ENCODE results near the gene SHC4. TPM values are rescaled to one million over a fixed set of nuclear protein-coding genes. Genes with fewer than 3 reads are reported as not detected.

The SHC4 gene
- total RNA-seq, 1 donor from 2014 or later, result 0.58 TPM

GRCh38 chr15:48777645-48778330 is 185.9 kb downstream of the SHC4 start:
- Mint-ChIP-seq H3K4me3 (no peak overlapping the region), H3K27me3 (ENCODE audit: low read depth) (no peaks in the 10 kb centered on the region), H3K4me1 (no peaks in the 10 kb centered on the region), H3K9me3 (peaks cover 18% of the 10 kb centered on the region), H3K27ac (no peak overlapping the region), H3K36me3 (peaks cover 38% of the 10 kb centered on the region)
- DNase-seq (ENCODE audit: low spot score in 2 of 2, unreplicated experiment in 2 of 2), result no peak
- TF ChIP-seq CTCF (IDR thresholded peaks at IDR 0.05; ENCODE audit: unreplicated experiment), result no peak

GRCh38 chr15:48775546-48775945 is 188.2 kb downstream of the SHC4 start:
- Mint-ChIP-seq H3K9me3 (peaks cover 18% of the 10 kb centered on the region), H3K27me3 (ENCODE audit: low read depth) (no peaks in the 10 kb centered on the region), H3K4me1 (no peaks in the 10 kb centered on the region), H3K4me3 (no peak overlapping the region), H3K27ac (no peak overlapping the region), H3K36me3 (peaks cover 25% of the 10 kb centered on the region)
- no peak for TF ChIP-seq CTCF (IDR thresholded peaks at IDR 0.05; ENCODE audit: unreplicated experiment)
- no peak for DNase-seq (ENCODE audit: low spot score in 2 of 2, unreplicated experiment in 2 of 2)

- peaks cover 23% of the 10 kb centered on the region for H3K36me3 Mint-ChIP-seq
- H3K4me3 Mint-ChIP-seq, result no peak overlapping the region
- H3K27me3 Mint-ChIP-seq (ENCODE audit: low read depth), result no peaks in the 10 kb centered on the region
- no peak overlapping the region for H3K27ac Mint-ChIP-seq
- no peak for TF ChIP-seq CTCF (IDR thresholded peaks at IDR 0.05; ENCODE audit: unreplicated experiment)
- no peak for DNase-seq (ENCODE audit: low spot score in 2 of 2, unreplicated experiment in 2 of 2)
- no peaks in the 10 kb centered on the region for H3K4me1 Mint-ChIP-seq
- H3K9me3 Mint-ChIP-seq, result peaks cover 18% of the 10 kb centered on the region
Observed at GRCh38 chr15:48774484-48774883, 189.2 kb downstream of the SHC4 start.

Other genes starting within 250 kb of the SHC4 start
- gene CEP152, start 152.8 kb downstream of the SHC4 start, total RNA-seq, result 7.1 to 8.0 TPM (median 7.6 TPM) in 3 replicates
- 135 to 146 TPM (median 139 TPM) in 3 replicates for gene EID1, start 85.8 kb downstream of the SHC4 start, total RNA-seq
- gene SECISBP2L, start 82.5 kb upstream of the SHC4 start, total RNA-seq, result 53.4 to 64.2 TPM (median 58.9 TPM) in 3 replicates
- gene COPS2, start 191.7 kb upstream of the SHC4 start, total RNA-seq, result 79.9 to 92.2 TPM (median 88.3 TPM) in 3 replicates
- gene GALK2, start 206.3 kb upstream of the SHC4 start, total RNA-seq, result 22.1 to 26.1 TPM (median 25.4 TPM) in 3 replicates

Measured in mesothelial cell of epicardium (in vitro differentiated cells).